H9 (cell line): ENCODE measurements around the gene NCAM2. TPM values are rescaled to one million over a fixed set of nuclear protein-coding genes. Genes with fewer than 3 reads are reported as not detected.

Experiments
- DNase-seq: peaks from one replicate; pipeline ENCODE4 v3.0.0-alpha.2; 2017
- H2AFZ ChIP-seq: one replicate; pipeline ENCODE4 v1.6.1; 2013; ENCODE audit warnings: mild to moderate bottlenecking, low read length, control low read depth, moderate library complexity
- H2AK5ac ChIP-seq: 2 replicates; pipeline ENCODE4 v1.6.1; 2013; ENCODE audit warnings: low read length, control low read depth, mixed read lengths; ENCODE audit not compliant: insufficient read length
- H2BK120ac ChIP-seq: one replicate; pipeline ENCODE4 v1.6.1; 2013; ENCODE audit warnings: low read depth, mild to moderate bottlenecking, low read length, control low read depth, inconsistent platforms; ENCODE audit not compliant: poor library complexity, severe bottlenecking
- H2BK12ac ChIP-seq: 2 replicates; pipeline ENCODE4 v1.6.1; 2013; ENCODE audit warnings: low read length, control low read depth, mixed read lengths, low read depth; ENCODE audit not compliant: insufficient read length
- H2BK15ac ChIP-seq: 2 replicates; pipeline ENCODE4 v1.6.1; 2013; ENCODE audit warnings: low read depth, low read length, control low read depth
- H2BK20ac ChIP-seq: one replicate; pipeline ENCODE4 v1.6.1; 2013; ENCODE audit warnings: low read depth, mild to moderate bottlenecking, low read length, control low read depth, inconsistent platforms; ENCODE audit not compliant: poor library complexity, severe bottlenecking
- H2BK5ac ChIP-seq: 2 replicates; pipeline ENCODE4 v1.6.1; 2013; ENCODE audit warnings: low read length, control low read depth, mixed read lengths; ENCODE audit not compliant: insufficient read length
- H3K14ac ChIP-seq: 2 replicates; pipeline ENCODE4 v1.6.1; 2013; ENCODE audit warnings: low read length, control low read depth; ENCODE audit not compliant: insufficient read depth
- H3K18ac ChIP-seq: 2 replicates; pipeline ENCODE4 v1.6.1; 2013; ENCODE audit warnings: low read depth, mild to moderate bottlenecking, mixed read lengths, low read length, control low read depth; ENCODE audit not compliant: insufficient read length
- H3K23ac ChIP-seq: 2 replicates; pipeline ENCODE4 v1.6.1; 2013; ENCODE audit warnings: low read length, control low read depth, mixed read lengths, low read depth; ENCODE audit not compliant: insufficient read length
- H3K23me2 ChIP-seq: 2 replicates; pipeline ENCODE4 v1.6.1; 2013; ENCODE audit warnings: low read depth, mild to moderate bottlenecking, mixed read lengths, low read length, control low read depth; ENCODE audit not compliant: insufficient read length, poor library complexity, severe bottlenecking
- H3K27ac ChIP-seq: 2 replicates; pipeline ENCODE4 v1.5.1; 2013; ENCODE audit warnings: low read length, control low read depth, mixed read lengths, low read depth; ENCODE audit not compliant: insufficient read length
- H3K27me3 ChIP-seq: 2 replicates; pipeline ENCODE4 v1.6.1; 2013; ENCODE audit warnings: low read length, control low read depth, inconsistent platforms; ENCODE audit not compliant: insufficient read depth
- H3K4ac ChIP-seq: 2 replicates; pipeline ENCODE4 v1.6.1; 2013; ENCODE audit warnings: low read depth, mild to moderate bottlenecking, control low read depth, inconsistent platforms, low read length, moderate library complexity
- H3K4me1 ChIP-seq: 2 replicates; pipeline ENCODE4 v1.6.1; 2013; ENCODE audit warnings: low read length, control low read depth, inconsistent platforms; ENCODE audit not compliant: insufficient read depth
- H3K4me2 ChIP-seq: 2 replicates; pipeline ENCODE4 v1.6.1; 2013; ENCODE audit warnings: low read length, control low read depth, mixed read lengths; ENCODE audit not compliant: insufficient read length, insufficient read depth
- H3K56ac ChIP-seq: 2 replicates; pipeline ENCODE4 v1.6.1; 2013; ENCODE audit warnings: low read depth, mild to moderate bottlenecking, mixed read lengths, low read length, control low read depth; ENCODE audit not compliant: insufficient read length
- H3K79me1 ChIP-seq: 2 replicates; pipeline ENCODE4 v1.6.1; 2013; ENCODE audit warnings: low read depth, mild to moderate bottlenecking, moderate library complexity, low read length, control low read depth, inconsistent platforms; ENCODE audit not compliant: insufficient read depth, poor library complexity, severe bottlenecking
- H3K79me2 ChIP-seq: 2 replicates; pipeline ENCODE4 v1.6.1; 2013; ENCODE audit warnings: low read length, control low read depth, inconsistent platforms; ENCODE audit not compliant: insufficient read depth
- H3K9ac ChIP-seq: 2 replicates; pipeline ENCODE4 v1.6.1; 2013; ENCODE audit warnings: low read length, control low read depth, mixed read lengths; ENCODE audit not compliant: insufficient read length; ENCODE audit errors: extremely low read depth
- H3K9me3 ChIP-seq: one replicate; pipeline ENCODE4 v1.6.1; 2013; ENCODE audit warnings: low read depth, low read length, inconsistent platforms; ENCODE audit not compliant: control insufficient read depth
- H3T11ph ChIP-seq: one replicate; pipeline ENCODE4 v1.6.1; 2013; ENCODE audit warnings: mild to moderate bottlenecking, low read length, control low read depth, inconsistent platforms
- H4K20me1 ChIP-seq: one replicate; pipeline ENCODE4 v1.6.1; 2013; ENCODE audit not compliant: control insufficient read depth, insufficient read length, insufficient read depth
- H4K5ac ChIP-seq: 2 replicates; pipeline ENCODE4 v1.6.1; 2013; ENCODE audit warnings: low read depth, mild to moderate bottlenecking, mixed read lengths, low read length, control low read depth; ENCODE audit not compliant: insufficient read length
- H4K8ac ChIP-seq: replicated peaks from 2 replicates; pipeline ENCODE4 v1.6.1; 2013; ENCODE audit warnings: low read length, control low read depth, mixed read lengths, low read depth; ENCODE audit not compliant: insufficient read length
- H4K91ac ChIP-seq: 2 replicates; pipeline ENCODE4 v1.6.1; 2013; ENCODE audit warnings: low read depth, mild to moderate bottlenecking, moderate library complexity, mixed read lengths, low read length, control low read depth; ENCODE audit not compliant: insufficient read length
- H3K27ac Mint-ChIP-seq, 3 experiments: 2 replicates in 2 of 3; 3 replicates in 1 of 3; pipeline ENCODE4 v1.8.0; 2020 to 2021; ENCODE audit warnings: mixed read lengths in 3 of 3, mild to moderate bottlenecking in 1 of 3, moderate library complexity in 1 of 3
- H3K27me3 Mint-ChIP-seq: 2 replicates; pipeline ENCODE4 v1.8.0; 2021; ENCODE audit warnings: low read depth, mild to moderate bottlenecking, moderate library complexity, mixed read lengths
- H3K36me3 Mint-ChIP-seq, 3 experiments: 2 replicates in 2 of 3; 3 replicates in 1 of 3; pipeline ENCODE4 v1.8.0; 2020 to 2021; ENCODE audit warnings: low read depth in 3 of 3, mixed read lengths in 3 of 3; ENCODE audit not compliant: insufficient read depth in 1 of 3
- H3K4me1 Mint-ChIP-seq, 2 experiments: 2 replicates each; pipeline ENCODE4 v1.8.0; 2020; ENCODE audit warnings: mixed read lengths in 2 of 2
- H3K4me3 Mint-ChIP-seq, 2 experiments: 2 replicates in 1 of 2; 3 replicates in 1 of 2; pipeline ENCODE4 v1.8.0; 2020 to 2021; ENCODE audit warnings: mild to moderate bottlenecking in 2 of 2, mixed read lengths in 2 of 2, moderate library complexity in 1 of 2
- H3K9me3 Mint-ChIP-seq, 2 experiments: 2 replicates in 1 of 2; 3 replicates in 1 of 2; pipeline ENCODE4 v1.8.0; 2020; ENCODE audit warnings: mild to moderate bottlenecking in 2 of 2, mixed read lengths in 2 of 2, moderate library complexity in 1 of 2
- total RNA-seq: library from RNA; stranded (reverse); gene quantifications from 2 replicates; pipeline ENCODE4 v1.2.1, GENCODE V29; 2021
- TF ChIP-seq, protein P1 (sequence below): fragments of 200-600 bp; sonication (generic); conservative IDR thresholded peaks from 3 replicates; pipeline ENCODE4 v1.8.0; 2021; ENCODE audit warnings: antibody characterized with exemption, mild to moderate bottlenecking

NCAM2 gene
- total RNA-seq, 1 experiment from 2014 or later = 2.2 TPM

DNA sequence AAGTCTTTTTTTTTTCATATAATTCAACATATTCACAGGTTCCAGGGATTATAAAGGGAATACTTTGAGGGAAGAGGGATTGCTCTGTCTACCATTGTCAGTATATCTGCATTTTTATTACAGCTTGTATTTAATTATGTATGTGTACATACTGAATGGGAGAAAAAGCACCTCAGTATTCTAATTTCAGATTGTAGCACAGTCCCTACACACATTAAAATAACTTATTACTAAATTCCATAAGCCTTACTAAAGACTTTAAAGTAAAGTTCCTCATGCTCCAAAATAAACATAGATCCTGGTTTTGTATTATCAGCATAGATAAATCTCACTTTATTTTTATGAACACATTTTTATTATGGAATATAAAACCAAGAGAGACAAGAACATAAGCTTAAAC lies 134.2 kb downstream of the NCAM2 start:
- Mint-ChIP-seq H3K27me3 (no peaks in the 10 kb centered on the region), H3K4me1 (no peaks in the 10 kb centered on the region), H3K27ac (no peak overlapping the region), H3K9me3 (peaks cover 0 to 4% of the 10 kb centered on the region in 2 experiments; a peak in 1 of 5 replicates), H3K36me3 (no peaks in the 10 kb centered on the region; a peak in 1 of 7 replicates), H3K4me3 (no peak overlapping the region)
- no peak for DNase-seq
- Histone ChIP-seq H3K79me1 (no peaks in the 10 kb centered on the region), H2BK120ac (no peak overlapping the region), H2BK12ac (no peak overlapping the region), H4K5ac (no peak overlapping the region), H3K18ac (no peak overlapping the region), H4K8ac (no peak overlapping the region), H3K14ac (no peak overlapping the region), H3K4me1 (no peaks in the 10 kb centered on the region), H3K4me2 (no peak overlapping the region), H3K27me3 (no peaks in the 10 kb centered on the region), H3K27ac (no peak overlapping the region), H2BK20ac (no peak overlapping the region), H2AK5ac (no peak overlapping the region), H3K9me3 (no peaks in the 10 kb centered on the region), H4K20me1 (no peaks in the 10 kb centered on the region), H3K56ac (no peak overlapping the region), H4K91ac (no peak overlapping the region), H3K23ac (no peak overlapping the region), H3K23me2 (no peaks in the 10 kb centered on the region), H3K79me2 (no peaks in the 10 kb centered on the region), H2BK15ac (no peak overlapping the region), H3K4ac (no peak overlapping the region), H2BK5ac (no peak overlapping the region), H3T11ph (no peak overlapping the region), H3K9ac (no peak overlapping the region), H2AFZ (no peak overlapping the region)
- TF ChIP-seq, protein P1, sequence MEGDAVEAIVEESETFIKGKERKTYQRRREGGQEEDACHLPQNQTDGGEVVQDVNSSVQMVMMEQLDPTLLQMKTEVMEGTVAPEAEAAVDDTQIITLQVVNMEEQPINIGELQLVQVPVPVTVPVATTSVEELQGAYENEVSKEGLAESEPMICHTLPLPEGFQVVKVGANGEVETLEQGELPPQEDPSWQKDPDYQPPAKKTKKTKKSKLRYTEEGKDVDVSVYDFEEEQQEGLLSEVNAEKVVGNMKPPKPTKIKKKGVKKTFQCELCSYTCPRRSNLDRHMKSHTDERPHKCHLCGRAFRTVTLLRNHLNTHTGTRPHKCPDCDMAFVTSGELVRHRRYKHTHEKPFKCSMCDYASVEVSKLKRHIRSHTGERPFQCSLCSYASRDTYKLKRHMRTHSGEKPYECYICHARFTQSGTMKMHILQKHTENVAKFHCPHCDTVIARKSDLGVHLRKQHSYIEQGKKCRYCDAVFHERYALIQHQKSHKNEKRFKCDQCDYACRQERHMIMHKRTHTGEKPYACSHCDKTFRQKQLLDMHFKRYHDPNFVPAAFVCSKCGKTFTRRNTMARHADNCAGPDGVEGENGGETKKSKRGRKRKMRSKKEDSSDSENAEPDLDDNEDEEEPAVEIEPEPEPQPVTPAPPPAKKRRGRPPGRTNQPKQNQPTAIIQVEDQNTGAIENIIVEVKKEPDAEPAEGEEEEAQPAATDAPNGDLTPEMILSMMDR = no peak
